Parietal lobe (tissue), 1 donor: Measurements from ENCODE around the gene RAB12. TPM values are rescaled to one million over a fixed set of nuclear protein-coding genes. Genes with fewer than 3 reads are reported as not detected.

Experiments
- total RNA-seq: library from RNA; depleted of rRNA; stranded (reverse); fragments of >200 nt; gene quantifications from one replicate; pipeline ENCODE4 v1.2.3, GENCODE V29; 2014

Gene RAB12
- 88.3 TPM for total RNA-seq

GRCh38 chr18:8608795-8609658, at the start of gene RAB12:
TSS of gene RAB12 (plus strand) at chr18:8609437. CDS start at chr18:8609440, 3 bp downstream.

Other genes with a start within 250 kb of the RAB12 start
- 61.0 TPM for gene MTCL1, start 96.1 kb downstream of the RAB12 start, total RNA-seq